Left lung (tissue), 10 donors: ENCODE data around the gene DEFB116. TPM values are rescaled to one million over a fixed set of nuclear protein-coding genes. Genes with fewer than 3 reads are reported as not detected.

ENCODE experiments used
- ATAC-seq: fragments of 200-7000 bp; cut with Tn5 transposase; one replicate; pipeline ENCODE4 v1.9.1; 2020; ENCODE audit warnings: moderate library complexity
- DNase-seq, 4 donors: peaks; one replicate each; pipeline ENCODE4 v3.0.0-alpha.2; 2013 to 2020
- H3K27ac ChIP-seq, 2 donors: fragments of 200-600 bp; sonication (generic) in 1 of 2; one replicate each; pipeline versions ENCODE4 v1.5.0 to v1.8.0; 2020 to 2021
- H3K27me3 ChIP-seq, 2 donors: fragments of 200-600 bp; sonication (generic) in 1 of 2; one replicate each; pipeline versions ENCODE4 v1.5.0 to v1.8.0; 2020 to 2021
- H3K36me3 ChIP-seq, 2 donors: fragments of 200-600 bp; sonication (generic) in 1 of 2; one replicate each; pipeline versions ENCODE4 v1.5.0 to v1.8.0; 2020 to 2021
- H3K4me1 ChIP-seq, 2 donors: fragments of 200-600 bp; one replicate each; pipeline ENCODE4 v1.8.0; 2021
- H3K4me3 ChIP-seq, 2 donors: fragments of 200-600 bp; sonication (generic) in 1 of 2; one replicate each; pipeline versions ENCODE4 v1.5.0 to v1.8.0; 2020 to 2021; ENCODE audit warnings: mild to moderate bottlenecking in 1 of 2
- H3K9me3 ChIP-seq, 2 donors: fragments of 200-600 bp; sonication (generic) in 1 of 2; one replicate each; pipeline versions ENCODE4 v1.5.0 to v1.8.0; 2020 to 2021
- CTCF ChIP-seq, 2 donors: fragments of 200-600 bp; sonication (generic) in 1 of 2; IDR thresholded peaks; one replicate each; pipeline versions ENCODE4 v1.5.0 to v1.8.0; 2021; ENCODE audit warnings: antibody characterized with exemption in 2 of 2
- intact Hi-C, 2 donors: fragments of 100-400 bp; cut with DNase I; formaldehyde crosslinking; loops; one replicate each; pipeline versions ENCODE4 v1.11.2 to v1.14.2; 2022
- polyA plus RNA-seq, 6 donors: library from polyadenylated mRNA; unstranded; fragments of 120-200 nt; gene quantifications; one replicate each; pipeline ENCODE4 v1.2.1, GENCODE V29; 2013; ENCODE audit not compliant: insufficient read length in 6 of 6
- total RNA-seq, 2 donors: library from RNA; stranded (reverse); fragmentation: NEBNext Ultra II Directional; extraction: Animal tissue kit (Norgen Biotek cat#: 25700); gene quantifications; one replicate each; pipeline ENCODE4 v1.2.1, GENCODE V29; 2021
- donor health status: DM: no; HTN: yes; CAD: no.
- donor health status: DM: no; HTN: no; CAD: no.

Gene DEFB116
- total and polyA plus RNA-seq, 8 donors: not detected

- no peaks in the 10 kb centered on the region for H3K4me1 ChIP-seq
- no peak overlapping the region for H3K27ac ChIP-seq
- DNase-seq (no peak), ATAC-seq (no peak)
- peaks cover 0 to 35% of the 10 kb centered on the region in 2 donors for H3K9me3 ChIP-seq
- no peaks in the 10 kb centered on the region for H3K36me3 ChIP-seq
- H3K27me3 ChIP-seq: no peaks in the 10 kb centered on the region
- no peak for TF ChIP-seq CTCF (IDR thresholded peaks at IDR 0.05)
- no peak overlapping the region for H3K4me3 ChIP-seq
- intact Hi-C loops: no loop called here
Observed at GRCh38 chr20:31278178-31278577, 30.2 kb downstream of the DEFB116 start.

- intact Hi-C loops: no loop called here
- DNase-seq: peak in 1 of 4 donors; percentile 72
- no peak for TF ChIP-seq CTCF (IDR thresholded peaks at IDR 0.05)
- ATAC-seq: no peak
- H3K36me3 ChIP-seq: no peaks in the 10 kb centered on the region
- no peaks in the 10 kb centered on the region for H3K27me3 ChIP-seq
- no peak overlapping the region for H3K4me3 ChIP-seq
- H3K27ac ChIP-seq: no peak overlapping the region
- no peaks in the 10 kb centered on the region for H3K4me1 ChIP-seq
- peaks cover 0 to 67% of the 10 kb centered on the region in 2 donors for H3K9me3 ChIP-seq
Observed at GRCh38 chr20:31274441-31274840, 33.9 kb downstream of the DEFB116 start.

DNA sequence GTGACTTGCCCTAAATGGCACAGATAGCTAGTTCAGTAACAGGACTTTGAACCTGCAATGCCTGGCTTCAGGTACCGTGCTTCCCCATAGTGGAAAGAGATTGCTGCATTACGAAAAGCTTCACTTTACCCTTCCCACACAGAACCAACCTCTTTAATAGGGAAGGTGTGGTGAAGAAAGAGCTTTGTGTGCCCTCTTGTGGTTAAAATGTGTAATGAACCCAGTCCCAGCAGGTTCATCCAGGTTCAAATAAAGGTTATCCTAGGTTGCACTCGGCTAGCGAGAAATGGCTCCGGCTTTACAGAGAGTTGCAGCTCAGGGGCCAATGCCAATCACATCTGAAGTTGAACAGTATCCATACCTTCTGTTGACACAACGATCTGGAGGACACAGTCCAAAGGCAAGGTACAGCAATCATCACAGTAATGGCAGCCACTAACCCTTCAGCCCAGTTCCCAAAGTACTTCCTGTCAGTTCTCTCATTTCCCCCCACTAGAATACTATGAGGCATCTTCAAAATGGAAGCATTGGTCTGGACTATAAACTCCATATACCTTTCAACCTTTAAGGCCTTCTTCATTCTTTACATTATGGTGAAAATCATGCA, 48.0 kb downstream of the DEFB116 start:
- H3K27ac ChIP-seq: no peak overlapping the region
- ATAC-seq: peak; percentile 56
- intact Hi-C loops: no loop called here

DNA sequence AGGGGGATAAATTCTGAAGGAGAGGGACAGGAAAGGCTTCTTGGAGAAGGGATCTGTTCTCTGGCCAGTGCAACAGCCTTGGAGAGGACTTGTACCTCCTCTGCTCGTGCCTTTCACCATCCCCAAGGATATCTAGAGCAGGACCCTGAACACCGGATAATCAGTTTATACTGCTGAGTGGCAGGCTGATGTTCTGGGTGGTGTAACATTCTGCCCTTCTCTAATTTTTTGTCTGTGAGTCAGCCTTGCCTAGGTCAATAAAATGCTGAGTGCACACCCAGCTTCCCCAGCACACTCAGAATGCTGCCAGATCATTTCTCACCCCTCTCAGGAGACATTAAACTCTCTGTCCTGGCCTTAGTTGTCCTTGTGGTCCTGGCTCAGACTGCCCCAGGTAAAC, 51.0 kb downstream of the DEFB116 start, which contains the start of gene DEFB115:
TSS of gene DEFB115 (plus strand) at position 301 of the 400 bp plus-strand sequence. CDS start at position 301, 0 bp downstream.
- H3K9me3 ChIP-seq: no peaks in the 10 kb centered on the region
- no peak within 1 kb of the TSS for H3K27ac ChIP-seq
- H3K36me3 ChIP-seq: no peaks in the 10 kb centered on the region
- no peak for DNase-seq
- no peak within 1 kb of the TSS for H3K4me3 ChIP-seq
- intact Hi-C loops: no loop called here
- TF ChIP-seq CTCF (IDR thresholded peaks at IDR 0.05): no peak
- H3K27me3 ChIP-seq: no peaks in the 10 kb centered on the region
- no peaks in the 10 kb centered on the region for H3K4me1 ChIP-seq
- no peak for ATAC-seq

More for the DNA sequence above, 48.0 kb downstream of the DEFB116 start:
- no peaks in the 10 kb centered on the region for H3K27me3 ChIP-seq
- no peaks in the 10 kb centered on the region for H3K4me1 ChIP-seq
- H3K9me3 ChIP-seq: peaks cover 0 to 8% of the 10 kb centered on the region in 2 donors
- DNase-seq: no peak
- H3K36me3 ChIP-seq: no peaks in the 10 kb centered on the region
- no peak overlapping the region for H3K4me3 ChIP-seq
- peak in 1 of 2 donors; percentile 30 for TF ChIP-seq CTCF (IDR thresholded peaks at IDR 0.05)

GRCh38 chr20:31256959-31257358, 51.4 kb downstream of the DEFB116 start:
- Histone ChIP-seq H3K4me3 (no peak overlapping the region), H3K9me3 (no peaks in the 10 kb centered on the region), H3K36me3 (no peaks in the 10 kb centered on the region), H3K4me1 (no peaks in the 10 kb centered on the region), H3K27me3 (no peaks in the 10 kb centered on the region), H3K27ac (no peak overlapping the region)
- DNase-seq (no peak), ATAC-seq (no peak)
- intact Hi-C loops: no loop called here
- no peak for TF ChIP-seq CTCF (IDR thresholded peaks at IDR 0.05)

Other genes starting within 250 kb of the DEFB116 start
- gene DEFB115, start 50.9 kb downstream of the DEFB116 start, total RNA-seq: not detected
- not detected for gene DEFB115, start 50.9 kb downstream of the DEFB116 start, polyA plus RNA-seq
- not detected for gene DEFB118, start 60.0 kb upstream of the DEFB116 start, total RNA-seq
- gene DEFB118, start 60.0 kb upstream of the DEFB116 start, polyA plus RNA-seq: not detected
- not detected for gene DEFB119, start 82.0 kb upstream of the DEFB116 start, total RNA-seq
- gene DEFB119, start 82.0 kb upstream of the DEFB116 start, polyA plus RNA-seq: not detected
- gene DEFB121, start 97.6 kb upstream of the DEFB116 start, total RNA-seq: not detected
- gene DEFB121, start 97.6 kb upstream of the DEFB116 start, polyA plus RNA-seq: not detected
- gene DEFB123, start 132.0 kb upstream of the DEFB116 start, total RNA-seq: not detected
- gene DEFB123, start 132.0 kb upstream of the DEFB116 start, polyA plus RNA-seq: not detected
- not detected for gene DEFB124, start 166.5 kb upstream of the DEFB116 start, total RNA-seq
- gene DEFB124, start 166.5 kb upstream of the DEFB116 start, polyA plus RNA-seq: 1 to 10 TPM in 3 of 6 donors, under 1 TPM in 3; 0.31 to 1.5 (median 0.97) TPM
- gene REM1, start 166.7 kb upstream of the DEFB116 start, total RNA-seq: 1 to 10 TPM; 2.0 to 2.3 TPM
- gene REM1, start 166.7 kb upstream of the DEFB116 start, polyA plus RNA-seq: 1 to 10 TPM; 5.2 to 9.9 (median 8.2) TPM
- 100 to 1,000 TPM; 185 to 282 TPM for gene HM13, start 205.9 kb upstream of the DEFB116 start, total RNA-seq
- gene HM13, start 205.9 kb upstream of the DEFB116 start, polyA plus RNA-seq: 100 to 1,000 TPM in 5 of 6 donors, 10 to 100 TPM in 1; 98.9 to 136 (median 108) TPM